ENCODE results near the gene CLEC2D. TPM values are rescaled to one million over a fixed set of nuclear protein-coding genes. Genes with fewer than 3 reads are reported as not detected.

The CLEC2D gene
- total RNA-seq, 1 experiment from 2014 or later, result 1.9 TPM

GRCh38 chr12:9634177-9634803, 35.2 kb upstream of the CLEC2D start:
- Histone ChIP-seq H3K36me3 (ENCODE audit: control insufficient read depth in 1 of 2, insufficient read depth in 2 of 2, low read length in 2 of 2) (no peaks in the 10 kb centered on the region), H3K4me3 (replicated peaks in 1 of 2; ENCODE audit: low read depth in 1 of 2, low read length in 2 of 2) (no peak overlapping the region), H3K27ac (ENCODE audit: low read depth, low read length) (no peak overlapping the region), H3K4me1 (ENCODE audit: control insufficient read depth in 1 of 2, insufficient read depth in 2 of 2, low read length in 2 of 2) (no peaks in the 10 kb centered on the region), H3K4me2 (ENCODE audit: low read length) (no peak overlapping the region), H3K79me2 (ENCODE audit: insufficient read depth, low read length) (no peaks in the 10 kb centered on the region), H3K27me3 (ENCODE audit: insufficient read depth, low read length) (no peaks in the 10 kb centered on the region), H3K9ac (ENCODE audit: low read length) (no peak overlapping the region), H3K9me2 (ENCODE audit: insufficient read depth) (no peaks in the 10 kb centered on the region), H2AFZ (ENCODE audit: low read depth, low read length, poor library complexity, severe bottlenecking) (no peak overlapping the region), H3K9me3 (ENCODE audit: control insufficient read depth in 1 of 2, insufficient read depth in 1 of 2, low read depth in 1 of 2, low read length in 2 of 2) (no peaks in the 10 kb centered on the region), H4K20me1 (ENCODE audit: insufficient read depth) (no peaks in the 10 kb centered on the region)
- no TSS peak for BruUV-seq (replicated peaks)
- CTCF ChIA-PET, result interaction anchor here (1.7 to 2.0 kb wide), 2 partner anchors 74 to 83 kb away, joined by 4 to 5 read pairs; no protein-coding TSS in a partner anchor
- POLR2A ChIA-PET, result interaction anchor here (1.0 kb wide), 1 partner anchor 74 kb away, joined by 3 read pairs; no protein-coding TSS in a partner anchor
- RAD21 ChIA-PET (ENCODE audit: low non-redundant PET in 1 of 2, low total read pairs in 2 of 2, uncharacterized antibody in 2 of 2, unreplicated experiment in 2 of 2), result no interaction called here
- TF ChIP-seq, protein P1, sequence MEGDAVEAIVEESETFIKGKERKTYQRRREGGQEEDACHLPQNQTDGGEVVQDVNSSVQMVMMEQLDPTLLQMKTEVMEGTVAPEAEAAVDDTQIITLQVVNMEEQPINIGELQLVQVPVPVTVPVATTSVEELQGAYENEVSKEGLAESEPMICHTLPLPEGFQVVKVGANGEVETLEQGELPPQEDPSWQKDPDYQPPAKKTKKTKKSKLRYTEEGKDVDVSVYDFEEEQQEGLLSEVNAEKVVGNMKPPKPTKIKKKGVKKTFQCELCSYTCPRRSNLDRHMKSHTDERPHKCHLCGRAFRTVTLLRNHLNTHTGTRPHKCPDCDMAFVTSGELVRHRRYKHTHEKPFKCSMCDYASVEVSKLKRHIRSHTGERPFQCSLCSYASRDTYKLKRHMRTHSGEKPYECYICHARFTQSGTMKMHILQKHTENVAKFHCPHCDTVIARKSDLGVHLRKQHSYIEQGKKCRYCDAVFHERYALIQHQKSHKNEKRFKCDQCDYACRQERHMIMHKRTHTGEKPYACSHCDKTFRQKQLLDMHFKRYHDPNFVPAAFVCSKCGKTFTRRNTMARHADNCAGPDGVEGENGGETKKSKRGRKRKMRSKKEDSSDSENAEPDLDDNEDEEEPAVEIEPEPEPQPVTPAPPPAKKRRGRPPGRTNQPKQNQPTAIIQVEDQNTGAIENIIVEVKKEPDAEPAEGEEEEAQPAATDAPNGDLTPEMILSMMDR (IDR thresholded peaks at IDR 0.05 in 2 of 3, conservative IDR thresholded peaks at IDR 0.05 in 1 of 3; ENCODE audit: borderline replicate concordance in 1 of 3, insufficient read depth in 1 of 3, low read depth in 2 of 3, low read length in 2 of 3), result peak; percentile 62 to 81 (median 73)
- TF ChIP-seq, protein P2, sequence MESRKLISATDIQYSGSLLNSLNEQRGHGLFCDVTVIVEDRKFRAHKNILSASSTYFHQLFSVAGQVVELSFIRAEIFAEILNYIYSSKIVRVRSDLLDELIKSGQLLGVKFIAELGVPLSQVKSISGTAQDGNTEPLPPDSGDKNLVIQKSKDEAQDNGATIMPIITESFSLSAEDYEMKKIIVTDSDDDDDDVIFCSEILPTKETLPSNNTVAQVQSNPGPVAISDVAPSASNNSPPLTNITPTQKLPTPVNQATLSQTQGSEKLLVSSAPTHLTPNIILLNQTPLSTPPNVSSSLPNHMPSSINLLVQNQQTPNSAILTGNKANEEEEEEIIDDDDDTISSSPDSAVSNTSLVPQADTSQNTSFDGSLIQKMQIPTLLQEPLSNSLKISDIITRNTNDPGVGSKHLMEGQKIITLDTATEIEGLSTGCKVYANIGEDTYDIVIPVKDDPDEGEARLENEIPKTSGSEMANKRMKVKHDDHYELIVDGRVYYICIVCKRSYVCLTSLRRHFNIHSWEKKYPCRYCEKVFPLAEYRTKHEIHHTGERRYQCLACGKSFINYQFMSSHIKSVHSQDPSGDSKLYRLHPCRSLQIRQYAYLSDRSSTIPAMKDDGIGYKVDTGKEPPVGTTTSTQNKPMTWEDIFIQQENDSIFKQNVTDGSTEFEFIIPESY (IDR thresholded peaks at IDR 0.05; ENCODE audit: extremely low read depth, insufficient replicate concordance, low read length), result no peak
- TF ChIP-seq RAD21 (IDR thresholded peaks at IDR 0.05; ENCODE audit: low read depth) (peak; percentile 77), EZH2phosphoT487 (IDR thresholded peaks at IDR 0.05; ENCODE audit: borderline replicate concordance) (no peak)
- ATAC-seq (peak; percentile 70), DNase-seq (ENCODE audit: low read depth, low spot score) (no peak)
- intact Hi-C loops (cut with micrococcal nuclease), result loop anchor here (1.0 to 5.0 kb wide), 2 partner anchors 74 to 302 kb away; no protein-coding TSS in a partner anchor
